HG03108 (cell line): ENCODE results near the gene RAB40C.

Experiments
- ATAC-seq: cut with Tn5 transposase; IDR thresholded peaks from one replicate; pipeline ENCODE4 v1.9.1; 2021; ENCODE audit warnings: moderate library complexity; ENCODE audit not compliant: unreplicated experiment

The RAB40C gene

GRCh38 chr16:559021-559380, 30.9 kb upstream of the RAB40C start:
- no peak for ATAC-seq

DNA sequence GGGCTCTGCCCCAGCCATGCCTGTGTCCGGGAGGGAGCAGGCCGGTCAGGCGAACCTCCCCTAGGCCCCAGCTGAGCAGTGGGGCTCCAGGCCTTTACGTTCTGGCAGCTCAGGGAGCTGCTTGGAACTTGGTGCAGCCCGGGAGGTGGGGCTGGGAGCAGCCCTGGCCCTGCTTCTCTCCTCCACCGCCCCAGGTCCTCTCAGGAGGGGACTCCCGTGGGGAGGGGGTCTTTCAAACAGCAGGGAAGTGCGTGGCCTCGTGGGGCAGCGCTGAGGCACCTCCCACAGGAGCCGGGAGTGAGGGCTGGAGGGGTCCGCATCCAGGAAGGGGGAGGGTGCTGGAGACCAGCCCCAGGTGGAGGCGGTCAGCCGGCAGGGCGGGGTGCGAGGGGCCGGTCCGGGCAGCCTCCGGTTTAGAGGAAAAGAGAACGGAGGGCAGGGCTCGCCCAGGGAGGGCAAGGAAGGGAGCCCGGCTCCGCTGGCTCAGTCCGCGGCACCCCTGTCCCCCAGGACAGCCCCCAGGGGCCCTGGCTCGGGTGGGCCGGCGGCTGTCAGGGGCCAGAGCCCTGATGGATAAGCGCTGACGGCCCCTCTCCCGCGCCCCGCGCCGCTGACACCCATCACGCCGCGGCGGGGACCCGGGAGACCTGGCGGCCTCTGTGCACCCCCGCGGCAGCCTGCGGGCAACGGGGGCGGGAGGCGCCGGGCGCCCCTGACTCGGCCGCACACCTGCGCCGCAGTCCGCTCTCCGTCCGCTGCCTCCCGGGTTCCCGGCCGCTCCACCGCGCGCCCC, 30.3 kb upstream of the RAB40C start:
- no peak for ATAC-seq

- no peak for ATAC-seq
Observed at GRCh38 chr16:560204-560700, 29.6 kb upstream of the RAB40C start, which contains the start of gene PRR35. Gene PRR35 (plus strand): TSS chr16:560394. CDS start chr16:563295, 2,901 bp downstream.

- no peak for ATAC-seq
Observed at GRCh38 chr16:560701-561412, 29.0 kb upstream of the RAB40C start.

- no peak for ATAC-seq
Observed at GRCh38 chr16:561413-561794, 28.5 kb upstream of the RAB40C start.

- no peak for ATAC-seq
Observed at GRCh38 chr16:561957-562938, 27.6 kb upstream of the RAB40C start.

- ATAC-seq: no peak
Observed at GRCh38 chr16:563072-563644, 26.7 kb upstream of the RAB40C start.

GRCh38 chr16:564690-565418, 25.0 kb upstream of the RAB40C start:
- ATAC-seq: no peak

- ATAC-seq: no peak
Observed at GRCh38 chr16:565419-566330, 24.2 kb upstream of the RAB40C start.

GRCh38 chr16:566475-567372, 23.1 kb upstream of the RAB40C start, which contains the start of gene NHLRC4:
Gene NHLRC4 (plus strand): TSS chr16:567005. CDS start chr16:568048, 1,043 bp downstream.
- ATAC-seq: peak; percentile 59

GRCh38 chr16:567373-568256, 22.3 kb upstream of the RAB40C start:
- ATAC-seq: no peak

- ATAC-seq: no peak
Observed at GRCh38 chr16:568401-569258, 21.2 kb upstream of the RAB40C start.

DNA sequence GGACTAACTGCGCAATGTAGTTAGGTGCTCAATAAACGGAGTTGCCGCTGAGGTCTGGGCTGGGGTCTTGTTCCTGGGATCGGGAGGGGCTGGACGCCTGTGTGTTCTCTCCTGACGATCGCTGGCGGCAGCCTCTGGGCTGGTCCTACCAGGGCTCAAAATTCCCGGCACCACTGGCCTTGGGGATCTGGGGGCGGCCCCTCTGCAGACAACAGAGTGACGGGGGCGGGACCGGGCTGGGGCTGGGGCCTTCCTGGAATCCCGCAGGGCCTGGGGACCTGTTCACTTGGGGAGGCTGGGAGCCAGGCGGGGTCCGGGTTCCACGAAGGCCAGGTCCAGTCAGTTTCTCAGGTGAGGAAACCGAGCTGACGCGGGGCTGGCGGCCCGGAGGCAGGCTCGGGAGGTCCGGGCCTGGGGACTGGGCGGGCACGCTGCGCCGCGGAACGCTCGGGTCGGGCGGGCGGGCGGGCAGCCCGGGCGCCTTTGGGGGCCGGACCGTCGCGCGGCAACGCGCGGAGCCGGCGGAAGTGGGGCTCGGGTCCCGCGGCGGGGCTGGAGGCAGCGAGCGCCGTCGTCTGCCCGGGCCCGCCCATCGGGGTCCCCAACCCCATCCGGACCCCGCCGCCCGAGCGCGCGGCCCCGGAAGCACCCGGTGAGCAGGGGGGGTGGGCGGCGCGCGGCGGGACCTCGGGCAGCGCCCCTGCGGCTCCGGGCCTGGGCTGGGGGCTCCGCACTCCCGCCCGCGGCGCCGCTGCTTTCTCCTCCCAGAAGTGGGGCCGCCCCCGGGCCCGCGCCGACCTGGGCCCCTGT, 20.2 kb upstream of the RAB40C start, which contains the start of gene PIGQ:
Gene PIGQ (plus strand): TSS at position 524 of the 810 bp plus-strand sequence. CDS start 4,107 bp downstream, outside the sequence.
- no peak for ATAC-seq

GRCh38 chr16:572865-573650, 16.8 kb upstream of the RAB40C start:
- ATAC-seq: no peak
